ENCODE data around the gene C6orf132. TPM values are rescaled to one million over a fixed set of nuclear protein-coding genes. Genes with fewer than 3 reads are reported as not detected.

The C6orf132 gene
- total and polyA plus RNA-seq, 2 of the 4 experiments (the other 2 are of a cell fraction), result 0.72 to 1.7 TPM

GRCh38 chr6:42171813-42172581 is 29.6 kb upstream of the C6orf132 start:
- Histone ChIP-seq H3K14ac (replicated peaks; ENCODE audit: low read depth, low read length) (no peak overlapping the region), H2BK120ac (ENCODE audit: low read depth, low read length) (no peak overlapping the region), H2BK15ac (ENCODE audit: low read depth, low read length) (no peak overlapping the region), H2AK5ac (ENCODE audit: low read depth, low read length) (no peak overlapping the region), H3K18ac (ENCODE audit: low read depth, low read length) (no peak overlapping the region), H3K56ac (ENCODE audit: extremely low read depth, insufficient read depth, low read length) (no peak overlapping the region), H3K4me1 (ENCODE audit: control insufficient read depth, insufficient read depth, low read length) (no peaks in the 10 kb centered on the region), H3K23ac (ENCODE audit: low read depth, low read length) (no peak overlapping the region), H3K4ac (ENCODE audit: low read depth, low read length) (no peak overlapping the region), H2BK5ac (ENCODE audit: low read depth, low read length, poor library complexity, severe bottlenecking) (no peak overlapping the region), H3K4me3 (ENCODE audit: insufficient read depth, low read depth, low read length) (no peak overlapping the region), H3K36me3 (ENCODE audit: control insufficient read depth, insufficient read depth, low read length) (no peaks in the 10 kb centered on the region), H3K4me2 (ENCODE audit: low read depth, low read length) (no peak overlapping the region), H3K9ac (ENCODE audit: low read depth, low read length) (no peak overlapping the region), H4K5ac (ENCODE audit: low read depth, low read length) (no peak overlapping the region), H3K9me3 (ENCODE audit: control insufficient read depth, insufficient read depth, low read length) (no peaks in the 10 kb centered on the region), H3K9me1 (ENCODE audit: insufficient read depth, low read length) (no peaks in the 10 kb centered on the region), H3K27ac (ENCODE audit: insufficient read depth, low read length) (no peak overlapping the region), H2AK9ac (replicated peaks; ENCODE audit: low read depth, low read length, poor library complexity) (no peak overlapping the region), H4K20me1 (ENCODE audit: insufficient read depth, low read length) (no peaks in the 10 kb centered on the region), H3K27me3 (ENCODE audit: control insufficient read depth, insufficient read depth, low read length) (no peaks in the 10 kb centered on the region), H3K79me1 (ENCODE audit: low read depth in 1 of 2, low read length in 2 of 2) (no peaks in the 10 kb centered on the region), H4K8ac (ENCODE audit: low read depth in 2 of 2, low read length in 2 of 2) (no peak overlapping the region), H4K91ac (ENCODE audit: insufficient read depth, low read depth, low read length) (no peak overlapping the region), H2BK20ac (ENCODE audit: low read depth, low read length) (no peak overlapping the region), H2AFZ (replicated peaks; ENCODE audit: low read length, poor library complexity) (no peak overlapping the region)
- dilution Hi-C loops (cut with HindIII; ENCODE audit: low sequenced_read_pairs, unreplicated experiment), result no loop called here
- ChIA-PET CTCF (interaction anchor here (1.2 kb wide), 1 partner anchor 42 kb away, joined by 3 read pairs; no protein-coding TSS in a partner anchor), POLR2A (ENCODE audit: unreplicated experiment) (no interaction called here)
- BruUV-seq (replicated peaks), result no TSS peak
- in situ Hi-C loops (cut with MboI; ENCODE audit: low sequenced_read_pairs), result no loop called here
- intact Hi-C loops (cut with micrococcal nuclease), result no loop called here
- TF ChIP-seq CHD1 (IDR thresholded peaks at IDR 0.05; ENCODE audit: low read depth, low read length) (no peak), BHLHE40 (IDR thresholded peaks at IDR 0.05; ENCODE audit: low read depth, low read length) (no peak), ELK1 (IDR thresholded peaks at IDR 0.05; ENCODE audit: borderline replicate concordance, low read depth, low read length) (no peak), MAFK (IDR thresholded peaks at IDR 0.05; ENCODE audit: low read depth, low read length) (no peak), FOS (IDR thresholded peaks at IDR 0.05; ENCODE audit: low read depth, low read length) (no peak), RCOR1 (IDR thresholded peaks at IDR 0.05; ENCODE audit: insufficient replicate concordance, low read length) (no peak), MXI1 (IDR thresholded peaks at IDR 0.05; ENCODE audit: borderline replicate concordance, low read depth, low read length) (no peak), SMC3 (IDR thresholded peaks at IDR 0.05; ENCODE audit: low read depth, low read length) (no peak), CEBPB (IDR thresholded peaks at IDR 0.05; ENCODE audit: low read depth, low read length) (no peak), RFX5 (IDR thresholded peaks at IDR 0.05; ENCODE audit: low read depth, low read length) (no peak), POLR2A (IDR thresholded peaks at IDR 0.05; ENCODE audit: low read depth, low read length) (no peak), NFE2L2 (IDR thresholded peaks at IDR 0.05; ENCODE audit: low read depth, low read length) (no peak), MAZ (IDR thresholded peaks at IDR 0.05; ENCODE audit: borderline replicate concordance, low read depth, low read length) (no peak), RAD21 (IDR thresholded peaks at IDR 0.05; ENCODE audit: low read length) (no peak), CTCF (conservative IDR thresholded peaks at IDR 0.05; ENCODE audit: low read depth, low read length) (no peak)
- TF ChIP-seq, protein P1, sequence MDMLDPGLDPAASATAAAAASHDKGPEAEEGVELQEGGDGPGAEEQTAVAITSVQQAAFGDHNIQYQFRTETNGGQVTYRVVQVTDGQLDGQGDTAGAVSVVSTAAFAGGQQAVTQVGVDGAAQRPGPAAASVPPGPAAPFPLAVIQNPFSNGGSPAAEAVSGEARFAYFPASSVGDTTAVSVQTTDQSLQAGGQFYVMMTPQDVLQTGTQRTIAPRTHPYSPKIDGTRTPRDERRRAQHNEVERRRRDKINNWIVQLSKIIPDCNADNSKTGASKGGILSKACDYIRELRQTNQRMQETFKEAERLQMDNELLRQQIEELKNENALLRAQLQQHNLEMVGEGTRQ (IDR thresholded peaks at IDR 0.05; ENCODE audit: low read depth, low read length), result no peak
- ATAC-seq (ENCODE audit: low read depth) (no peak), DNase-seq (no peak)
- WGBS, 2 experiments (ENCODE audit: extremely low coverage in 2 of 2, insufficient read length in 1 of 2), result 67% methylated on average over 1 of the region's 7 CpGs; no CpG with 5 or more reads in 1 of the 2 experiments

Data from IMR-90 (cell line).